ENCODE measurements around the gene ZNF268. TPM values are rescaled to one million over a fixed set of nuclear protein-coding genes. Genes with fewer than 3 reads are reported as not detected.

ZNF268 gene
- total and polyA plus RNA-seq, 10 of the 15 experiments (the other 5 are each of a cell fraction or from before 2014, with no cell fraction given): 9.4 to 23.2 (median 15.3) TPM

- Histone ChIP-seq H3K79me2 (ENCODE audit: control insufficient read depth, insufficient read depth, low read length) (no peaks in the 10 kb centered on the region), H3K9me3 (replicated peaks; ENCODE audit: control insufficient read depth, insufficient read depth, low read length) (peaks cover 9% of the 10 kb centered on the region; the same call in 2 of the 3 replicates), H3K27ac (ENCODE audit: control insufficient read depth, insufficient read depth) (no peak overlapping the region), H3K36me3 (ENCODE audit: control insufficient read depth in 2 of 2, insufficient read depth in 2 of 2, low read length in 1 of 2) (no peaks in the 10 kb centered on the region), H4K20me1 (ENCODE audit: control insufficient read depth, insufficient read depth) (no peaks in the 10 kb centered on the region), H2AFZ (ENCODE audit: control insufficient read depth, low read depth, low read length) (no peak overlapping the region), H3K27me3 (replicated peaks in 1 of 2; ENCODE audit: control insufficient read depth in 2 of 2, insufficient read depth in 2 of 2, low read length in 1 of 2) (no peaks in the 10 kb centered on the region), H3K4me1 (ENCODE audit: control insufficient read depth, insufficient read depth, low read length) (no peaks in the 10 kb centered on the region), H3K4me3 (no peak overlapping the region), H3K4me2 (ENCODE audit: control insufficient read depth, insufficient read depth) (no peak overlapping the region), H3K9ac (ENCODE audit: control insufficient read depth, insufficient read depth, low read length) (no peak overlapping the region)
- in situ Hi-C loops (cut with MboI): no loop called here
- no TSS peak for BruUV-seq (replicated peaks)
- no peak for TF ChIP-seq YBX1 (IDR thresholded peaks at IDR 0.05)
- TF ChIP-seq BMI1 (IDR thresholded peaks at IDR 0.05; ENCODE audit: borderline replicate concordance): no peak
- TF ChIP-seq NR2C1 (IDR thresholded peaks at IDR 0.05): no peak
- TF ChIP-seq POLR2A (IDR thresholded peaks at IDR 0.05; ENCODE audit: low read depth, low read length): no peak
- TF ChIP-seq RAD21 (IDR thresholded peaks at IDR 0.05; ENCODE audit: insufficient read depth, low read depth, low read length): no peak
- TF ChIP-seq ZNF687 (IDR thresholded peaks at IDR 0.05): no peak
- TF ChIP-seq IKZF2 (IDR thresholded peaks at IDR 0.05): no peak
- no peak for TF ChIP-seq BCLAF1 (IDR thresholded peaks at IDR 0.05)
- TF ChIP-seq MXI1 (IDR thresholded peaks at IDR 0.05; ENCODE audit: low read depth, low read length): no peak
- ChIA-PET CTCF (no interaction called here), RAD21 (ENCODE audit: unreplicated experiment) (no interaction called here), SMC1A (ENCODE audit: uncharacterized antibody, unreplicated experiment) (no interaction called here), POLR2A (no interaction called here)
- FAIRE-seq (no peak), ATAC-seq (no peak), DNase-seq (ENCODE audit: low read depth, low spot score) (no peak)
- intact Hi-C loops (cut with micrococcal nuclease; ENCODE audit: unreplicated experiment): no loop called here
- 10% methylated on average over 1 of the region's 1 CpG for WGBS (ENCODE audit: insufficient coverage, insufficient replicate concordance, low lambda C conversion rate, missing lambda C conversion rate)
Observed at GRCh38 chr12:133172491-133172890, 8.8 kb upstream of the ZNF268 start.

Data from GM12878 (cell line).